Testis (tissue), 2 donors: ENCODE measurements around the gene ISL1.

ENCODE experiments used
- CTCF ChIP-seq, 3 experiments: fragments of 450-650 bp in 2 of 3; fragments of 200-600 bp in 1 of 3; sonication (generic) in 1 of 3; IDR thresholded peaks; one replicate each; pipeline ENCODE4 v1.5.1; 2016 to 2019; ENCODE audit warnings: antibody characterized with exemption in 3 of 3, mild to moderate bottlenecking in 2 of 3, moderate library complexity in 1 of 3
- POLR2A ChIP-seq: fragments of 450-650 bp; IDR thresholded peaks from one replicate; pipeline ENCODE4 v1.6.1; 2017; ENCODE audit warnings: antibody characterized with exemption, mild to moderate bottlenecking, moderate library complexity

- TF ChIP-seq CTCF (IDR thresholded peaks at IDR 0.05) (no peak), POLR2A (no peak)
Measured at GRCh38 chr5:51388488-51389287, 5.4 kb downstream of the ISL1 start.
